NCI-H2196 treated with DMSO at 0.1 percent for 48 hours (cell line): ENCODE measurements around the gene CADPS.

ENCODE experiments used
- DNase-seq: peaks from one replicate; lab custom pipeline; 2025; ENCODE audit not compliant: unreplicated experiment; lab: John Stamatoyannopoulos, UW

CADPS gene

DNA sequence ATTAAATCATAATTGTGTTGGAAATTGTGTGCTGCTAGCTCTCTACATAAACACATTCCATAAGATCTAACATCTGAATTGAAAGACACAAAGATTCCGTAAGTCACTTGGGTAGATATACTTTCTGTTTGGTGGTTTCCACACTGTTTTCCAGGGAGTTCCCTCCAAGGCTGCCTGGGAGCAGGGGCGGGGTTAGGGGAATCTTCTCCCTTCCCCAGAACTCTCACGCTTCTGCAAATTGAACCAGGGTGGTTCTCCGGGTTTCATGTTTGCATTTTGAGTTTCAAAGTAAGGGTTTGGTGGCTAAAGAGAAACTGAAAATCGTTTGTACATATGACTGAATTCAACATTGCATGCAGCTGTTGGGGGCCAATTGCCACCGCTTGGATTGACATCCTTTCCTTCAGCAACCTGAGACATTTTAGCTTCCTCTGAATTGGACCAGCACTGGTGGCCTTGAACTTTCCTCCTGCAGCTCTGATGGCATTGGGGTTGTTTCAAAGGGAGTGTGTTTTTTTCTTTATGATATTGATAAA, 309.1 kb downstream of the CADPS start:
- no peak for DNase-seq

DNA sequence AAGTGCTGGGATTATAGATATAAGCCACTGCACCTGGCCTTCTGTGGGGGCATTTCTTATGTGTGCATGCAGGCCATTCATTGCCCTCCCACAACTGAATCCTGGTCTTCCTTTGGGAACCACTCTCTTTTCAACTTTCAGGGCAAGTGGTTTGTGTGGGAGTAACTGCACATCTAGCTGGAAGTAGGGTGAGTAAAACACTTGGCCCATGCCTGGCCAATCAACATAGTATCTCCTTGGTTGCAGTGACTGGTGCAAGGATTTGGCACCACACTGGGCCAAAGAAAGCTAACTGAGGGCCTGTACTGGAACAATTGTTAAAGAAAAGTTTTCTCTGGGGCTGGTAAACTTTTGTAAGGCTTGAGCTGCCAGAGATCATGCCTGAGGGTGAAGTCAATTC, 312.6 kb downstream of the CADPS start:
- no peak for DNase-seq

DNA sequence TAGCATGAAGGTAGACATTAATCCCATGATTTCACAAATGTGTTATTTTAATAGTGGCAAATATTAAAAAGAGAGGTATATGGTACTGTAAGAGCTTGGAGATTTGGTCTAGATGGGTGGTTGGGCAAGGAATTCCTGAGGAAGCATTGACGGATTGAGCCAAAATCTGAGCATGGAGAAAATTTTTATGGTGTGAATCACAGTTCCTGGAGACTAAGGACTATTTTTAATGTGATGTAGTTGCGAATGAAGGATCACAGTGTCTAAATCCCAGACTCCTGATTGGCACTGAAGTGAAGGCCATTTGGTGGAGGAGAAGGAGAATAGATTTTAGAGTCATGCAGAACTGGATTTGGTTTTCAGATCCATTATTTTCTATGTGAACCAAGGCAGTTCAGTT, 313.2 kb downstream of the CADPS start:
- DNase-seq: no peak

DNA sequence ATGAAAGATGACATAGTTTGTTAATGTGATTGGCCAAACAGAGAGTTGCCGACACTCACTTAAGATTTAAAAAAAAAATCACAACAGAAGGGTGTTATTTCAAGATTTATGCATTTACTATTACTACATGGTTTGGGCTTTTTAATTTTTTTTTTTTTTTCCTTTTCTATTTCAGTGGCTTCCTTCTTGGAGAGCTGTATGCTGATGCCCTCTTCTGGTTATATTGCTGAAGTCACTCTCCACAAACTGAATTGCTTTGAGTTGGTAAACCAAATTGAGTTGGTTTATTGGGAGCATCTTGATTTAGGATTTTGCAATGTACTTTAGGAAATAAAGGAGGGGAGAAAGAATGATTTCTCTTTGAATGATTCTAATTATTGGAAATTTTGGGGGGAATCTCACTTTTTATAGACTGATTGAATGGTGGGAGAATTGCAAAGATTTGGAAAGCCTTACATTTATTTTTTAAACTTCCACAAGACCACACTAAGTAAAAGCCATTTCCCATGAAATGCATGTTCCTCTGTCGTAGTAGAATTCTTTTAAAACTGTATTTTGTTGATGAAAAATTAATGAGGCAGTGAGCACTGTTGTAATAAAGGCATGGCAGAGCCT, 315.3 kb downstream of the CADPS start:
- DNase-seq: no peak

DNA sequence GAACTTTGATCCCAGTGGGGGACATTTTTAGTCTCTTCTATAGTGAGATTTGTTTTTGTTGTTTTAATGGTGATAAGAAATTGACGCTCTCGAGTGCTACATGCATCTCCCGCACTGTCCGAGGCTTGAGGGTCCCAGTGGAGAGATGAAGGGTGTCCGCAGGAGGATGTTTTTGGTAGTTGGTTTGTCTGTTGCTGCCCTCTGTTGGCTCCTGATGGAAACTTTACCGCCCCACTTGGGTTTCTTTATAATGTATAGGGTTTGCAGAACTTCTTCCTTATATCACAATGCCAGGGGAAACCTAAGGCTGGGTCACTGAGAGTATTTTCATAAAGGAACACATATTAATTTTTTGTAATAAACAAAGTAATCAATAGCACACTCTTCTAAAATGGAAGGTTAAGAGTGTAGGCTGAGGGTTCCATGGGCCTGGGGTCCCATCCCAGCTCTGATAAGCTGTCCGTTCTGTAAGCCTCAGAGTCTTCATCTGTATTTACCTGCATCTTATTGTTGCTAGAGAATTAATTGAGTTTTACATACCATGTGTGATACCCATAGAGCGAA, 316.6 kb downstream of the CADPS start:
- no peak for DNase-seq

DNA sequence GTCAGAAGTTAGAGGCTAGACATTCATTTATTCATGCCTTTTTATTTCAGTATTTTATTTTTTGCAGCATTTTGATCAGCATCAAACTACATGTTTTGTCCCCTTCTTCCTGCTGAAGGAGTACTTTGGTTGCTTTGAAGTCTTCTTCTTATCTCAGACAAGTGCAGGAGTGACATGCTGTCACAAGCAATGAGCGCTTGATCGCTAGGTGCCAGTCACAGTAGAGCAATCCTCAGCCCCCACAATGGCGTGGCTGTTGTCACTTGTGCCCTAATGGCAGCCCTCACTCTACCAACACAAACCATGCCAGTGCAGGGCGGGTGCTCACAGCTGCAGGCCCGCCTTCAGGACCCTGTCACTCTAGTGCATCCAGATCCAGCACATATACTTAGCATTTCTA, 317.2 kb downstream of the CADPS start:
- no peak for DNase-seq

DNA sequence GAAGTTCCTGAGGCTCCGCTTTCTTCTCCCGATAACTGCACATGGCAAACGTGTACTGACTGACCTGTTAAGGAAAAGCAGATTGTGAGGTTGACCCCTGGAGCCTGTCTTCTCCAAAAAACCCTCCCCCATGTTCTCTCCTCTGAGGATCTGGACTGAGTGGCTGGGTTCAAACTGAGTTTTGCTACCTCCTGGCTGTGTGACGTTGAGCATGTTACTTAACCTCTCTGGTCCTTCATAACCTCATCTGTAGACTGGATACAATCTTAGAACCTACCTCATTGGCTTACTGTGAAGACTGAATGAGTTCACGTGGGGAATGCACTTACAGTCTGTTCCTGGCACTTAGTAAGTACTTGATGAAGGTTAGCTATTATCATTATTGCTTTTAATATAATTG, 317.8 kb downstream of the CADPS start:
- DNase-seq: no peak

DNA sequence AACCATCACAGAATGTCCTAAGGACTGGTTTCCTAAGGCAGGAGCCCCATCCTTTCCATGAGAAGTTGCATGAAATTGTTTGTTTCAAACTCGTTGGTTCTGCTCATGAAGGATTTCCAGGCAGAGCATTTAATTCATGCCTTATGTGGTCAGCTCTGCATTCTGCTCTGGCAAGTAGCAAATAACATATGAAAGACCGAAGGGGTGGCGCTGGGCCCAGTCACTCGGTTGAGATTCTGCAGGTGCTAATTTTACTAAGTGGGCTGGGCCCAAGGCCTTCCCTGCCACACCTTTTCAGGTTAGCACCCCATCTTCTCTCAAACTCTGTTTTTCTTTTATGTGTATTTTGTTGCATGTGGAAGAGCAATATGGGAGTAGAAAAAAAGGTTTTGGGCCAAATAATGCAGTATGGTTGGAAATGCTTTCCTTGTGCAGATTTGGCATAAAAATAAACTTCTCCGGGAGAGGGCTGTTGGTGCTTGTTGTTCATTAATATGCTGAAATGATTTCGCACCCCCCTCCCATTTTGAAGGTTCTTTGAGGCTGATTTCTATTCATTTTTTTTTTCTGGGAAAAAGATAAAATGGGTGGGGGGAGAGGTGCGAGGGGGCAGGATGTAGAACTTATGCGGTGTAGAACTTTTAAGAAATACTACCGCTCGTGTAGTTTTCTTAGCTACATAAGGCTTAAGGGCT, 318.9 kb downstream of the CADPS start:
- no peak for DNase-seq

DNA sequence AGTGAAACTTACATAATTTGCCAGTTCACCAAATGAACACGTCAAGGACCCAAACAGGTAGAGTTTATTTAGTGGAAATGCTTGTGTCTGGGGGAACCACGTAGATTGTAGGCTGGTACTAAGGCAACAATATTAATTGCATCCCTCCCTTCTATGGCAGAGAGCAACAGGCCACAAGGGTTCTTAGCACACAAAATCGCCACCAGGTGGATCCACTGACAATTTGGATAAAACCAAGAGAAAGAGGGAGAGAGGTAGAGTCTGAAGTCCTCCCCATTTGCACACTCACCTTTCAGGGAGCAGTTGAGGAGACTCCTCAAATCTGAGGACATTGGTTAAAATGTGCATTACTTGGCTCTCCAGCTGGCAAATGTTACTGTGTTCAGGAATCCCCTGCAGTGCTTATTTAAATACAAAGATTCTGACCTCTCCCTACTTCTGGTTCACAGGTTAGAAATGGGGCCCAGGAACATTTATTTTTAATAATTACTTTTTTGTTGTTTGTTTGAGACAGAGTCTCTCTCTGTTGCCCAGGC, 320.9 kb downstream of the CADPS start:
- no peak for DNase-seq

DNA sequence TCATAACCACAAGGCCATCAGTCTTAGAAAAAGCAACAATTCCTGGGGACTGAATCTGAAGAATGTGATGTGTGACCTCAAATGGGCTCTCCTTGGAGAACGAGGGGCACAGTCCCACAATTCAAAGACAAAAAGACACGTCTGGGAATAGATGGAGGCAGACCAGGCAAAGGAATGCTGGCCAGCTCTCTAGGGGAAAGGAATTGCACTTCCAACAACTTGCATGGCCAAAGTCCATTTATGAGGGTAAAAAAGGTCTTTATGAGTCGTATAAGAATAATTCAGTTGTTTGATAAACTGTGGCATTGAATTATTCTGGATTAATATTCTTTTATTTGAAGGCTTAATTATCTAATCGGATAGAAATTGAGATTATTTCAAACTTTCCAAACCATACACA, 321.4 kb downstream of the CADPS start:
- no peak for DNase-seq

DNA sequence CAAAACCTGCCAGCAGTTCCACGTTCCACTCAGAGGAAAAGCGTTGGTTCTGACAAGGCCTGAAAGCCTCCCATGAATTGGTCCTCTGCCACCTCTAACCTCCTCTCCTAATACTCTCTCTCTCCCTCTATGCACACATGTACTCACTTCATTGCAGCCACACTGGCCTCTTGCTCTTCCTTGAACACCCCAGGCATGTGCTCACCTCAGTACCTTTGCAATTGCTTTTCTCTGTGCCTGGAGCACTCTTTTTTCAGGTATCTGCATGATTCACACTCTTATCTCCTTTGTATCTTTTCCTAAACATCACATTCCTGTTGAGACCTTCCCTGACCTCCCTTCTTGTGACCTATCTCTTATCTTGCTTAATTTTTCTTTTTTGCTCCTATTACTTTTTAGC, 323.7 kb downstream of the CADPS start:
- no peak for DNase-seq

DNA sequence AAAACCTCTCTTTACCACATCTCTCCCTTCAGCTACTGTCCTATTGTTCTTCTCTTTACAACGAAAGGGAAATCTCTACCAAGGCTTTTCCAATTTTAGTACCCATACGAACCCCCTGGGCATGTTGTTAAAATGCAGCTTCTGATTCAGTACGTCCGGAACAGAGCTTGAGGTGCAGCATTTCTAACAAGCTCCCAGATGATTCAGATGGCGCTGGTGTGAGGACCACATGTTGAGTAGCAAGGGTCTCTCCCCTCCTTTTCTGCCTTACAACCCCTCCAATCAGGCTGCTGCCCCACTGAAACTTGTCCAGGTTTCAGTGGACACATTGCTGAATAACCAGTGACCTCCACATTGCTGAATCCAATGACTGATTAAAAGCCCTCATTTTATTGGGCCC, 324.8 kb downstream of the CADPS start:
- DNase-seq: no peak

DNA sequence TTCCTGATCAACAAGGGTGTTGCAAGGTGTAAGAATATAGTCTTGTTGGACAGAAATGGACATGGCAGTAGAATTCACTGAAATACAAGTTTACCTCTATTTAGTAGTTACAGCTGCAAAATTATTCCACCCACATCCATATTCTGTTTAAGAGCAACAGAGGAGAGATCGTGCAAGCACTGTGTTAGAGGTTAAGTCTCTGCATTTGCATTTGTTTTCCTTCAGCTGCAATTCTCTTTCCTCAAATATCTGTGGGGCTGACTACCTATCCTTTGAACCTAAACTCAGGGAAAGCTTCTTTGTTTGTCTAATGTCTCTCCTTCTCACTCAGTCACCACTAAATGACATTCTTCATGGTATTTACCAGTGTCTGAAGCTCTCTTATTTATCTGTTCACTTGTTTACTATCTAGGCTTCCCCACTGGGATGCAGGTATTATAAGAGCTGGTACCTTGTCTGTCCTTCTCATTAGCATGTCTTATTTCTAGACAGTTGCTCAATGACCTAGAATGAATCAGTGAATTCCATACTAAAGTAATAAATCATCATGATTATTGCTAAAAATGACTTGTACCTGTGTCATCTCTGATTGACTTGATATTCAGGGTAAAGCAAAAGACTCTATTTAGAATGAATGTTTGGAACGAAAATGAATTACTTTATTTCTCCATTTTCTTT, 326.5 kb downstream of the CADPS start:
- no peak for DNase-seq

DNA sequence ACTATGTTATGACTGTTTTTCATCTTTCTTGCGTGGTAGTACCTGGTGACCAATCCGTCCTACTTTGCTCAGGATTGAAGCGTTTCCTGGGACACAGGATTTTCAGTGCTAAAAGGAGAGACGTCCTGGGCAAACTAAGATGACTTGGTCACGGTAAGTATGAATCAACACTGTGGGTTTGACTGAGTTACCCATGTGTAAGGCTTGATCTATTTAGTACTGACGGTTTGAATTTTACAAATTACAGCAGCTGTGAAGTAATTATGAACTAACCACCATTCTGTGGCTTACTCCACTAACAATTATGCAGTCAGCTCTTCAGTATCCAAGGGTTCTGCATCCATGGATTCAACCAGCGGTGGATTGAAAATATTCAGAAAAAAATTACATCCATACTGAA, 328.9 kb downstream of the CADPS start:
- DNase-seq: no peak

DNA sequence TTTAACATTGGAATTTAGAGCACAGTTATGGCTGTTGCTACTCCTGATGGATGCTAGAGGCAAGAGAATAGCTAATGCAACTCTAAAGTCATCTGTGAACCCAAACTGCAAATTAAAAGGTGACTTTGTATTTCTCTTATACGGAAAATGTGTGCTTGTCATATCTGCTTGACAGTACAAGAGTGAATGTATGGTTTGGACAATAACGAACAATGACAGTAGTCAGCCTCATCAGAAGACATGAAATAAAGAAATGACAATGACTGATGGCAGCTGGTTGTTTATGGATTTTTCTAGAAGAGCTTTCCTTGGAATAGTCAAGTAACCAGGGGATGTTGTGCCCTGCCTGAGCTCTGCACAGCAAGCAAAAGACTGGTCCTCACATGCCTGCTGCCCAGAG, 333.0 kb downstream of the CADPS start:
- no peak for DNase-seq

DNA sequence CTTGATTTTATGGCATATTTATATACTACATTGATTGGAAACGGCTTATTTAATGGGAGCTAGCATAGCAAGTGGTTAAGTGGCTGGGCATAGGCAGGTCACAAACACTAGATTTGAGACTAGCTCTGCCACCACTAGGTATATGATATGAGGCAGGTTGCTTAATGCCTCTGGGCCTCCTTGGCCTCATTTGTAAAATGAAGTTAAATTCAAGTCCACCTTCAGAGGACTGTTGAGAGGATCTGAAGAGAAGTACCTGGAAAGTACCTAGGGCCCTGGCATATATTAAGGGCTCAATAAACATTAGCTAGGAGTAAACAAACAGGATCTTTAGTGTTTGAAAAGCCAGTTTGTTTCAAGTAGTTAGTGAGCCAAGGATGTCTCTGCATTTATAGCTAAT, 335.5 kb downstream of the CADPS start:
- no peak for DNase-seq

DNA sequence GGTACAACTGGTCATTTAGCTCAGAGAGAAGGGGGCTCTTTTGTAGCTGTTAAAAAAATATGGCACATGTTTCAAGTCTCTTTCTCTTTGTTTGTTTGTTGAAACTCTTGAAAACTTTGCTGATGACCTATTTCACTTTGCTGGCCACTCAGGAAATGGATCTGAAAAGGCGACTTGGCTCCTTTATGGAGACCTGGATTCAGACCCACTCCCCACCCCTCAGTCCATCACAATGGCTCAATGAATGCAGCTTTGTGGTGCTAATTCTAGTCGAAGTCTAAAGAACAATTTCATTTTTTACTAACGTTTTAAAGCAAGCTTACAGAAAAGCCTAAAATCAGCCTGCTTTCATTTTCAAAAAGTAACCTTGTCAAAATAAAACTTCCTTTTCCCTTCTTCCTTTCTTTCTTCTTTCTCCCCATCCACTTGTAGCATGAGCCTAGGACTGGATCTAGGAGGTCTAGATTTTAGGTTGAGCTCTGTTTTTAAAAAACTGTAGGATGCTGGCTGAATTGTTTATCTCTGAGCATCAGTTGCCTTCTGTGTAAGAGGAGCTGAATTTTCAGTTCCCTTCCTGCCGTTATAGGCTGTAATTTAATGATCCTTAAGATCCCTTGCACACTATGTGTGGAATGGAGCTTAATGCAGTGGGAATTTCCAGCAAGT, 336.4 kb downstream of the CADPS start:
- DNase-seq: no peak

DNA sequence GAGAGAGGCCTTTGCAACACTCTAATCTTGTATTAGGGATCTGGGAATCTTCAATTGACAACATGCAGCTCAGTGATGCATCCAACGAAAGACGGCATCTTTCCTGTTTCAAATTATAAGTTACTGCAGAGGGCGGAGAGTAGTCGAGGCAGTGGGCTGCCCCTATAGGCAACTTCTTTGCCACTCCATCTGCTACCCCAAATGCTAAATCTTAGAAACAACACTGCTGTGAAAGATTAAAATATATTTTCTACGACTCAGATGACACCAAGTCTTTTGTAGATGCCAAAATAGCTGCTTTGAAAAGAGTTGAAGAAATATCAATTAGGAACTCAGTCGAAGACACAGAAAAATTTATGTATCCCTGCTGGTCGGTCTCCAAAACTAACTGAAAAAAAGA, 340.9 kb downstream of the CADPS start:
- DNase-seq: no peak

DNA sequence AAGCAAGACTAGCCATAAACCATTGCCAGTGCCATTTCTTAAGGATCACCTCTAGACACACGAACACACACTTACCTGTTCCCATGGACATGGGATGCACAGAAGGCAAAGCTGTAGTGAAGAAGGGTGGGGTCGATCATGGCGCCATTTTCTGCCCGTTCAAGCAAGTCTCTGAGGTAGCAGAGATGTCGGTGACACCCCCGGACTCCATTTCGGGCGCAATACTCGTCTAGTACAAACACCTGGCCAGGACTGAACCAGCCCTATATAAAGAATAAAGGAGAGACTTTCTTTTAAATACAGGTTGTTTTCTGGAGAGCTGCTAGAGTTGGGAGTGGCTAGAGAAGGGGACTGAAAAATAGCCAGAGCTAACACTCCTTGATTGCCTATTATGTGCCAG, 342.4 kb downstream of the CADPS start:
- no peak for DNase-seq

DNA sequence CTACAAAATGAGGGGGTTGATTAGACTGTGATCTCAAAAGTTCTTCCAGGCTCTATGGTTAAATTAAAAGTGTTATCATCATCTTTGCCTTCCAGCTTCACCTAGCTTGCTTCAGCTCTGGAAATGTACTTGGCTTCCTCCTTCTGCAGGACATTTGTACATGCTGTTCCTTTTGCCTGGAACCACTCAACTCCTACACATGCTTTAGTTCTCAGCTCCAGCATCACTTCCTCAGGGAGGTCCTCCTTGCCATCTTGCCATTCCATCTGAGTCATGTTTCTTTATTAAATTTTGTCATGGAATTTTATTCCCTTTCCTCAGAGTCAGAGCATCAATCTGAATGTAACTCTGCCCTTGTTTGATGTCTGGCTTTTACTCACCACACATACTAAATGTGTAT, 343.2 kb downstream of the CADPS start:
- DNase-seq: no peak

DNA sequence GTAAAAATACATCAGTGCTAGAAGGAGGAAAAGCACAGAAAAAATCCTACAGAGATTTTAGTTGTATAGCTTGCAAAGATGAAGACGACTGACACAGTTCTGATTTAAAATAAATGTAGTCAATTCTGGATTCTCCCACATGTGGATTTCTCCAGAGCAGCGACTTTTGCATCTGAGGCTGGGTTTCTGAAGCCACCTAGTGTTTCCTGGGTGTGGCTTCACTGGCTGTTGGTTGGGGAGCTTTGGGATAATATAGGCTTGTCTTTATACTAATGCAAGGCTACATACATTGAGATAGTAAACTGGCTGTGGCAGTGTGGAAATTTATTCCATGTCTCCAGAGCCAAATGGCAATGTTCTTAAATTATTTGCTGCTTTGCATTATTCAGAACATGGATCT, 343.7 kb downstream of the CADPS start:
- no peak for DNase-seq
